GM18499 (cell line): ENCODE measurements around the gene SCRN3.

Source experiments
- ATAC-seq: cut with Tn5 transposase; IDR thresholded peaks from one replicate; pipeline ENCODE4 v1.9.1; 2021; ENCODE audit warnings: moderate number of reproducible peaks; ENCODE audit not compliant: insufficient read depth, unreplicated experiment

The SCRN3 gene

GRCh38 chr2:174477759-174478158 is 82.2 kb downstream of the SCRN3 start:
- ATAC-seq = no peak
